Naive thymus-derived CD8-positive, alpha-beta T cell (primary cell): ENCODE data around the gene TMEM91. TPM values are rescaled to one million over a fixed set of nuclear protein-coding genes. Genes with fewer than 3 reads are reported as not detected.

ENCODE experiments used
- ATAC-seq, 2 donors: fragments of 150-1000 bp; cut with Tn5 transposase in 1 of 2; sonication (Bioruptor Pico), chemical (Tn5 transposase) in 1 of 2; 1 replicate in 1 of 2; 2 replicates in 1 of 2; pipeline ENCODE4 v1.10.0; 2021; ENCODE audit warnings: mild to moderate bottlenecking in 2 of 2, moderate library complexity in 2 of 2
- POLR2A ChIA-PET: fragments of 350-600 bp; sonication (Branson Sonifier 250); formaldehyde crosslinking; loops from one replicate; lab custom pipeline; 2021; ENCODE audit warnings: antibody characterized with exemption; lab: Charles Lee
- DNase-seq, 10 donors: peaks; one replicate each; pipeline versions ENCODE4 v3.0.0 to v3.0.0-alpha.2; 2020 to 2022
- H3K27ac Mint-ChIP-seq, 10 donors: one replicate each; pipeline ENCODE4 v1.8.0; 2020 to 2022; ENCODE audit warnings: mild to moderate bottlenecking in 10 of 10, mixed read lengths in 10 of 10, moderate library complexity in 4 of 10, inconsistent platforms in 1 of 10
- H3K27me3 Mint-ChIP-seq, 5 donors: one replicate each; pipeline ENCODE4 v1.8.0; 2021 to 2022; ENCODE audit warnings: mixed read lengths in 5 of 5
- H3K36me3 Mint-ChIP-seq, 3 donors: one replicate each; pipeline ENCODE4 v1.8.0; 2020 to 2022; ENCODE audit warnings: mixed read lengths in 3 of 3, mild to moderate bottlenecking in 2 of 3, inconsistent platforms in 1 of 3
- H3K4me1 Mint-ChIP-seq, 4 donors: one replicate each; pipeline ENCODE4 v1.8.0; 2021 to 2022; ENCODE audit warnings: mixed read lengths in 4 of 4
- H3K4me3 Mint-ChIP-seq, 10 donors: one replicate each; pipeline ENCODE4 v1.8.0; 2020 to 2022; ENCODE audit warnings: mild to moderate bottlenecking in 10 of 10, mixed read lengths in 10 of 10, moderate library complexity in 6 of 10, inconsistent platforms in 1 of 10
- H3K9me3 Mint-ChIP-seq, 9 donors: one replicate each; pipeline ENCODE4 v1.8.0; 2020 to 2022; ENCODE audit warnings: mixed read lengths in 9 of 9, mild to moderate bottlenecking in 3 of 9, inconsistent platforms in 1 of 9, moderate library complexity in 1 of 9
- polyA plus RNA-seq, 3 donors: library from polyadenylated mRNA; unstranded; fragments of 300-500 nt; fragmentation: Illumina TruSeq; gene quantifications; one replicate each; pipeline ENCODE4 v1.2.3, GENCODE V29; 2021
- total RNA-seq, 8 experiments: library from RNA in 2 of 8; stranded (reverse) in 2 of 8; gene quantifications; one replicate each; pipeline ENCODE4 v1.2.3 and lab custom pipeline; 2021 to 2026

The TMEM91 gene
- total and polyA plus RNA-seq, 5 experiments from 2014 or later = 3.6 to 9.9 (median 8.3) TPM

- Mint-ChIP-seq H3K27me3 (no peaks in the 10 kb centered on the region), H3K4me3 (no peak overlapping the region), H3K4me1 (peaks cover 0 to 4% (median under 1%) of the 10 kb centered on the region in 4 donors), H3K9me3 (no peaks in the 10 kb centered on the region), H3K27ac (peak overlapping the region in 2 of 10 donors; percentile 44 to 47), H3K36me3 (peaks cover 4 to 60% (median 7%) of the 10 kb centered on the region in 3 donors)
- ATAC-seq (no peak), DNase-seq (no peak)
- POLR2A ChIA-PET = interaction anchor here (1.1 kb wide), 1 partner anchor 10 kb away, joined by 3 read pairs; no protein-coding TSS in a partner anchor
Measured at GRCh38 chr19:41386442-41386841, 10.1 kb downstream of the TMEM91 start.

GRCh38 chr19:41391618-41392017, 15.3 kb downstream of the TMEM91 start:
- H3K4me3 Mint-ChIP-seq = no peak overlapping the region
- H3K27ac Mint-ChIP-seq = no peak overlapping the region
- peaks cover 10 to 25% (median 18%) of the 10 kb centered on the region in 4 donors for H3K4me1 Mint-ChIP-seq
- ATAC-seq (no peak), DNase-seq (no peak)
- POLR2A ChIA-PET = no interaction called here
- no peaks in the 10 kb centered on the region for H3K9me3 Mint-ChIP-seq
- H3K36me3 Mint-ChIP-seq = peaks cover 0 to 64% (median 7%) of the 10 kb centered on the region in 3 donors
- H3K27me3 Mint-ChIP-seq = no peaks in the 10 kb centered on the region

- Mint-ChIP-seq H3K9me3 (no peaks in the 10 kb centered on the region), H3K4me3 (no peak overlapping the region), H3K4me1 (peaks cover 12 to 31% (median 27%) of the 10 kb centered on the region in 4 donors), H3K36me3 (peaks cover 0 to 58% (median 7%) of the 10 kb centered on the region in 3 donors), H3K27me3 (peaks cover 0 to 2% (median 0%) of the 10 kb centered on the region in 5 donors), H3K27ac (no peak overlapping the region)
- ATAC-seq (no peak), DNase-seq (no peak)
- POLR2A ChIA-PET = no interaction called here
Measured at GRCh38 chr19:41392775-41393174, 16.4 kb downstream of the TMEM91 start.

GRCh38 chr19:41395355-41395754, 19.0 kb downstream of the TMEM91 start:
- H3K4me1 Mint-ChIP-seq = peaks cover 23 to 47% (median 44%) of the 10 kb centered on the region in 4 donors
- POLR2A ChIA-PET = interaction anchor here (0.6 to 1.0 kb wide), 2 partner anchors 88 to 132 kb away, joined by 3 read pairs; no protein-coding TSS in a partner anchor
- H3K36me3 Mint-ChIP-seq = peaks cover 0 to 33% (median 7%) of the 10 kb centered on the region in 3 donors
- peak overlapping the region in 9 of 10 donors; percentile 5 to 84 (median 63) for H3K27ac Mint-ChIP-seq
- DNase-seq (no peak), ATAC-seq (no peak)
- H3K9me3 Mint-ChIP-seq = no peaks in the 10 kb centered on the region
- H3K27me3 Mint-ChIP-seq = peaks cover 0 to 2% (median 0%) of the 10 kb centered on the region in 5 donors
- H3K4me3 Mint-ChIP-seq = peak overlapping the region; percentile 68 to 99 (median 98)

GRCh38 chr19:41397086-41398049, 21.0 kb downstream of the TMEM91 start, which contains the start of the genes BCKDHA and EXOSC5:
BCKDHA (plus strand) TSS chr19:41397818; CDS start chr19:41397828, 10 bp downstream.
EXOSC5 (minus strand) TSS chr19:41397359; CDS start chr19:41397328, 31 bp downstream.
- DNase-seq = peak; percentile 97 to 100 (median 99)
- peak; percentile 98 for ATAC-seq
- Mint-ChIP-seq H3K36me3 (peaks cover 0 to 23% (median 0%) of the 10 kb centered on the region in 3 donors), H3K27ac (peak within 1 kb of the TSS; percentile 99 to 100 (median 100)), H3K9me3 (no peaks in the 10 kb centered on the region), H3K27me3 (peaks cover 0 to 2% (median 0%) of the 10 kb centered on the region in 5 donors), H3K4me1 (peaks cover 27 to 56% (median 51%) of the 10 kb centered on the region in 4 donors), H3K4me3 (peak within 1 kb of the TSS; percentile 98 to 99 (median 98))
- POLR2A ChIA-PET = interaction anchor here (0.6 to 2.9 kb wide), 4 partner anchors 9 to 968 kb away, joined by 3 to 17 read pairs (median 6); partner anchors contain the start of gene B9D2

GRCh38 chr19:41398050-41398418, 21.7 kb downstream of the TMEM91 start:
- Mint-ChIP-seq H3K9me3 (no peaks in the 10 kb centered on the region), H3K4me3 (peak overlapping the region; percentile 98 to 99 (median 98)), H3K27ac (peak overlapping the region; percentile 99 to 100 (median 100)), H3K36me3 (peaks cover 0 to 20% (median 0%) of the 10 kb centered on the region in 3 donors), H3K4me1 (peaks cover 28 to 56% (median 51%) of the 10 kb centered on the region in 4 donors), H3K27me3 (peaks cover 0 to 2% (median 0%) of the 10 kb centered on the region in 5 donors)
- ATAC-seq = no peak
- no peak for DNase-seq
- POLR2A ChIA-PET = interaction anchor here (0.5 to 2.9 kb wide), 4 partner anchors 34 to 969 kb away, joined by 3 to 17 read pairs (median 6); partner anchors contain the start of gene B9D2

- H3K27ac Mint-ChIP-seq = peak overlapping the region in 9 of 10 donors; percentile 22 to 100 (median 100)
- H3K27me3 Mint-ChIP-seq = peaks cover 0 to 2% (median 0%) of the 10 kb centered on the region in 5 donors
- POLR2A ChIA-PET = interaction anchor here (0.5 to 2.9 kb wide), 5 partner anchors 34 to 785 kb away, joined by 3 to 17 read pairs (median 3); partner anchors contain the start of gene B9D2
- H3K9me3 Mint-ChIP-seq = no peaks in the 10 kb centered on the region
- peaks cover 31 to 58% (median 52%) of the 10 kb centered on the region in 4 donors for H3K4me1 Mint-ChIP-seq
- H3K4me3 Mint-ChIP-seq = peak overlapping the region; percentile 98 to 99 (median 98)
- H3K36me3 Mint-ChIP-seq = peaks cover 0 to 25% (median 0%) of the 10 kb centered on the region in 3 donors
- ATAC-seq (no peak), DNase-seq (no peak)
Measured at GRCh38 chr19:41398598-41398997, 22.3 kb downstream of the TMEM91 start.

- Mint-ChIP-seq H3K4me1 (peaks cover 32 to 57% (median 51%) of the 10 kb centered on the region in 4 donors), H3K36me3 (peaks cover 0 to 22% (median 0%) of the 10 kb centered on the region in 3 donors), H3K9me3 (no peaks in the 10 kb centered on the region), H3K27ac (peak overlapping the region in 9 of 10 donors; percentile 22 to 100 (median 100)), H3K4me3 (peak overlapping the region; percentile 98 to 99 (median 98)), H3K27me3 (peaks cover 0 to 2% (median 0%) of the 10 kb centered on the region in 5 donors)
- POLR2A ChIA-PET = interaction anchor here (0.6 to 2.9 kb wide), 5 partner anchors 24 to 194 kb away, joined by 3 to 17 read pairs (median 4); partner anchors contain the start of genes B9D2 and ERICH4
- ATAC-seq (no peak), DNase-seq (no peak)
Measured at GRCh38 chr19:41399091-41399490, 22.8 kb downstream of the TMEM91 start.

- no peaks in the 10 kb centered on the region for H3K9me3 Mint-ChIP-seq
- peaks cover 0 to 24% (median 0%) of the 10 kb centered on the region in 3 donors for H3K36me3 Mint-ChIP-seq
- H3K4me3 Mint-ChIP-seq = peak overlapping the region; percentile 28 to 98 (median 98)
- POLR2A ChIA-PET = interaction anchor here (0.6 kb wide), 2 partner anchors 24 to 43 kb away, joined by 3 to 4 read pairs; partner anchors contain the start of gene ERICH4
- DNase-seq = no peak
- peaks cover 32 to 57% (median 51%) of the 10 kb centered on the region in 4 donors for H3K4me1 Mint-ChIP-seq
- H3K27ac Mint-ChIP-seq = peak overlapping the region in 7 of 10 donors; percentile 27 to 100 (median 57)
- H3K27me3 Mint-ChIP-seq = peaks cover 0 to 2% (median 0%) of the 10 kb centered on the region in 5 donors
- no peak for ATAC-seq
Measured at GRCh38 chr19:41399525-41399924, 23.2 kb downstream of the TMEM91 start.

GRCh38 chr19:41401483-41401882, 25.1 kb downstream of the TMEM91 start:
- no peak overlapping the region for H3K27ac Mint-ChIP-seq
- no peak for DNase-seq
- H3K4me1 Mint-ChIP-seq = peaks cover 25 to 46% (median 36%) of the 10 kb centered on the region in 4 donors
- H3K9me3 Mint-ChIP-seq = no peaks in the 10 kb centered on the region
- POLR2A ChIA-PET = no interaction called here
- peak overlapping the region in 1 of 10 donors; percentile 8 for H3K4me3 Mint-ChIP-seq
- peaks cover 0 to 23% (median 0%) of the 10 kb centered on the region in 3 donors for H3K36me3 Mint-ChIP-seq
- no peak for ATAC-seq
- H3K27me3 Mint-ChIP-seq = peaks cover 0 to 2% (median 0%) of the 10 kb centered on the region in 5 donors

GRCh38 chr19:41402010-41402409, 25.7 kb downstream of the TMEM91 start:
- POLR2A ChIA-PET = no interaction called here
- peak overlapping the region in 1 of 10 donors; percentile 67 for H3K27ac Mint-ChIP-seq
- H3K27me3 Mint-ChIP-seq = peaks cover 0 to 2% (median 0%) of the 10 kb centered on the region in 5 donors
- peaks cover 25 to 45% (median 33%) of the 10 kb centered on the region in 4 donors for H3K4me1 Mint-ChIP-seq
- DNase-seq (no peak), ATAC-seq (no peak)
- H3K4me3 Mint-ChIP-seq = peak overlapping the region in 1 of 10 donors; percentile 8
- no peaks in the 10 kb centered on the region for H3K9me3 Mint-ChIP-seq
- peaks cover 0 to 23% (median 0%) of the 10 kb centered on the region in 3 donors for H3K36me3 Mint-ChIP-seq
